H1 (cell line): Measurements from ENCODE around the gene SH3D19.

Experiments used
- CEBPB ChIP-seq: IDR thresholded peaks from 2 replicates; pipeline ENCODE4 v1.6.1; 2012; ENCODE audit warnings: low read depth, low read length
- EP300 ChIP-seq, 2 experiments: IDR thresholded peaks; 1 replicate in 1 of 2; 2 replicates in 1 of 2; pipeline ENCODE4 v1.6.1; 2011 to 2012; ENCODE audit warnings: low read depth in 2 of 2, low read length in 2 of 2, mild to moderate bottlenecking in 2 of 2, borderline replicate concordance in 1 of 2, inconsistent platforms in 1 of 2, moderate library complexity in 1 of 2
- HDAC2 ChIP-seq, 2 experiments: fragments of 300-600 bp in 1 of 2; sonication (generic) in 1 of 2; IDR thresholded peaks; 2 replicates each; pipeline ENCODE4 v1.6.1; 2011 to 2012; ENCODE audit warnings: low read depth in 2 of 2, low read length in 2 of 2, mild to moderate bottlenecking in 2 of 2, moderate library complexity in 2 of 2, borderline replicate concordance in 1 of 2, inconsistent platforms in 1 of 2
- POLR2A ChIP-seq, 2 experiments: IDR thresholded peaks; 1 replicate in 1 of 2; 2 replicates in 1 of 2; pipeline ENCODE4 v1.6.1; 2011; ENCODE audit warnings: low read depth in 2 of 2, low read length in 2 of 2, mild to moderate bottlenecking in 2 of 2; ENCODE audit errors: control extremely low read depth in 1 of 2
- SRF ChIP-seq: IDR thresholded peaks from 2 replicates; pipeline ENCODE4 v1.6.1; 2011; ENCODE audit warnings: mild to moderate bottlenecking, low read depth, low read length, moderate library complexity
- TBP ChIP-seq: IDR thresholded peaks from 2 replicates; pipeline ENCODE4 v1.6.1; 2011; ENCODE audit warnings: low read depth, low read length, improper control_type of control experiment
- TF ChIP-seq, protein P1 (sequence below), 3 experiments: IDR thresholded peaks; 1 replicate in 2 of 3; 2 replicates in 1 of 3; pipeline versions ENCODE4 v1.5.1 to v1.6.1; 2011; ENCODE audit warnings: low read length in 3 of 3, mild to moderate bottlenecking in 3 of 3, inconsistent platforms in 2 of 3, low read depth in 1 of 3, moderate library complexity in 1 of 3; ENCODE audit not compliant: insufficient read depth in 1 of 3; ENCODE audit errors: control extremely low read depth in 1 of 3
- TF ChIP-seq, protein P2 (sequence below): IDR thresholded peaks from 2 replicates; pipeline ENCODE4 v1.6.1; 2012; ENCODE audit warnings: inconsistent platforms
- TF ChIP-seq, protein P3 (sequence below): IDR thresholded peaks from 2 replicates; pipeline ENCODE4 v1.6.1; 2012; ENCODE audit warnings: inconsistent platforms

DNA sequence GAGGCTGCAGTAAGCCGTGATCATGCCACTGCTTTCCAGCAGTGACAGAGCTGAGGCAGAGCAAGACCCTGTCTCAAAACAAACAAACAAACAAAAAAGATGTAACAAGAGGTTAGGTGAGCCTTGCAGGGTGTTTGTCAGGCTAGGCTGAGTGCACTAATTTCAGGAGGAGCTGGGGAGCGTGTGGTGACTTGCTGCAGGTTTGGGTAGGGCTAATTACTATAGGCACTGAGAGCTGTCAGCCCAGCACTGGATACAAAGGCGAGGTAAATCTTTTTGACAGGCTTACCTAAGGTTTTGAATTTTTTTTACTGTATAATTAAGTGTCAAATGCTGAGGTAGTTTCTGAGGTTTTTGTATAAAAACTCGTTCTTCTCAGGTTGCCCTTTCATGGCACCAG lies 29.8 kb upstream of the SH3D19 start:
- TF ChIP-seq SRF (no peak), HDAC2 (IDR thresholded peaks at IDR 0.05; ENCODE audit: borderline replicate concordance in 1 of 2, low read depth in 2 of 2, low read length in 2 of 2) (no peak), CEBPB (no peak), POLR2A (IDR thresholded peaks at IDR 0.05; ENCODE audit: control extremely low read depth in 1 of 2, low read depth in 2 of 2, low read length in 2 of 2) (no peak), TBP (no peak), EP300 (IDR thresholded peaks at IDR 0.05; ENCODE audit: borderline replicate concordance in 1 of 2, low read depth in 2 of 2, low read length in 2 of 2) (no peak)
- TF ChIP-seq, protein P1, sequence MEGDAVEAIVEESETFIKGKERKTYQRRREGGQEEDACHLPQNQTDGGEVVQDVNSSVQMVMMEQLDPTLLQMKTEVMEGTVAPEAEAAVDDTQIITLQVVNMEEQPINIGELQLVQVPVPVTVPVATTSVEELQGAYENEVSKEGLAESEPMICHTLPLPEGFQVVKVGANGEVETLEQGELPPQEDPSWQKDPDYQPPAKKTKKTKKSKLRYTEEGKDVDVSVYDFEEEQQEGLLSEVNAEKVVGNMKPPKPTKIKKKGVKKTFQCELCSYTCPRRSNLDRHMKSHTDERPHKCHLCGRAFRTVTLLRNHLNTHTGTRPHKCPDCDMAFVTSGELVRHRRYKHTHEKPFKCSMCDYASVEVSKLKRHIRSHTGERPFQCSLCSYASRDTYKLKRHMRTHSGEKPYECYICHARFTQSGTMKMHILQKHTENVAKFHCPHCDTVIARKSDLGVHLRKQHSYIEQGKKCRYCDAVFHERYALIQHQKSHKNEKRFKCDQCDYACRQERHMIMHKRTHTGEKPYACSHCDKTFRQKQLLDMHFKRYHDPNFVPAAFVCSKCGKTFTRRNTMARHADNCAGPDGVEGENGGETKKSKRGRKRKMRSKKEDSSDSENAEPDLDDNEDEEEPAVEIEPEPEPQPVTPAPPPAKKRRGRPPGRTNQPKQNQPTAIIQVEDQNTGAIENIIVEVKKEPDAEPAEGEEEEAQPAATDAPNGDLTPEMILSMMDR (IDR thresholded peaks at IDR 0.05; ENCODE audit: control extremely low read depth in 1 of 3, insufficient read depth in 1 of 3, low read depth in 1 of 3, low read length in 3 of 3), result no peak
- TF ChIP-seq, protein P2, sequence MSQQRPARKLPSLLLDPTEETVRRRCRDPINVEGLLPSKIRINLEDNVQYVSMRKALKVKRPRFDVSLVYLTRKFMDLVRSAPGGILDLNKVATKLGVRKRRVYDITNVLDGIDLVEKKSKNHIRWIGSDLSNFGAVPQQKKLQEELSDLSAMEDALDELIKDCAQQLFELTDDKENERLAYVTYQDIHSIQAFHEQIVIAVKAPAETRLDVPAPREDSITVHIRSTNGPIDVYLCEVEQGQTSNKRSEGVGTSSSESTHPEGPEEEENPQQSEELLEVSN, result no peak
- TF ChIP-seq, protein P3, sequence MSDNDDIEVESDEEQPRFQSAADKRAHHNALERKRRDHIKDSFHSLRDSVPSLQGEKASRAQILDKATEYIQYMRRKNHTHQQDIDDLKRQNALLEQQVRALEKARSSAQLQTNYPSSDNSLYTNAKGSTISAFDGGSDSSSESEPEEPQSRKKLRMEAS, result no peak
